Measurements from ENCODE around the gene ANO9.

- TF ChIP-seq, protein P1, sequence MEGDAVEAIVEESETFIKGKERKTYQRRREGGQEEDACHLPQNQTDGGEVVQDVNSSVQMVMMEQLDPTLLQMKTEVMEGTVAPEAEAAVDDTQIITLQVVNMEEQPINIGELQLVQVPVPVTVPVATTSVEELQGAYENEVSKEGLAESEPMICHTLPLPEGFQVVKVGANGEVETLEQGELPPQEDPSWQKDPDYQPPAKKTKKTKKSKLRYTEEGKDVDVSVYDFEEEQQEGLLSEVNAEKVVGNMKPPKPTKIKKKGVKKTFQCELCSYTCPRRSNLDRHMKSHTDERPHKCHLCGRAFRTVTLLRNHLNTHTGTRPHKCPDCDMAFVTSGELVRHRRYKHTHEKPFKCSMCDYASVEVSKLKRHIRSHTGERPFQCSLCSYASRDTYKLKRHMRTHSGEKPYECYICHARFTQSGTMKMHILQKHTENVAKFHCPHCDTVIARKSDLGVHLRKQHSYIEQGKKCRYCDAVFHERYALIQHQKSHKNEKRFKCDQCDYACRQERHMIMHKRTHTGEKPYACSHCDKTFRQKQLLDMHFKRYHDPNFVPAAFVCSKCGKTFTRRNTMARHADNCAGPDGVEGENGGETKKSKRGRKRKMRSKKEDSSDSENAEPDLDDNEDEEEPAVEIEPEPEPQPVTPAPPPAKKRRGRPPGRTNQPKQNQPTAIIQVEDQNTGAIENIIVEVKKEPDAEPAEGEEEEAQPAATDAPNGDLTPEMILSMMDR (IDR thresholded peaks at IDR 0.05; ENCODE audit: insufficient read depth, low read depth, low read length), result no peak
- no peak for TF ChIP-seq EZH2 (IDR thresholded peaks at IDR 0.05; ENCODE audit: insufficient read depth, low read length)
Measured at GRCh38 chr11:432501-433100, 9.2 kb downstream of the ANO9 start.
